Measurements from ENCODE around the gene MCFD2. TPM values are rescaled to one million over a fixed set of nuclear protein-coding genes. Genes with fewer than 3 reads are reported as not detected.

MCFD2 gene
- total RNA-seq, 3 donors from 2014 or later = 46.7 to 63.4 (median 50.8) TPM

Other genes with a start within 250 kb of the MCFD2 start
- gene SOCS5, start 216.5 kb downstream of the MCFD2 start, total RNA-seq = 1 to 10 TPM; 5.7 to 6.5 (median 6.0) TPM
- 10 to 100 TPM; 24.2 to 31.1 (median 27.5) TPM for gene TTC7A, start 25.4 kb upstream of the MCFD2 start, total RNA-seq
- gene STPG4, start 239.5 kb upstream of the MCFD2 start, total RNA-seq = not detected